GM12878 (cell line): Measurements from ENCODE around the gene DHX57. TPM values are rescaled to one million over a fixed set of nuclear protein-coding genes. Genes with fewer than 3 reads are reported as not detected.
A peak's percentile ranks its signal among the peaks of the same experiment; 100 is the strongest.

Experiments
- ATF2 ChIP-seq: IDR thresholded peaks from 2 replicates; pipeline ENCODE4 v1.6.1; 2012; ENCODE audit warnings: low read length, inconsistent platforms
- BMI1 ChIP-seq: fragments of 450-650 bp; IDR thresholded peaks from 2 replicates; pipeline ENCODE4 v1.6.1; 2016; ENCODE audit warnings: mild to moderate bottlenecking, moderate library complexity, borderline replicate concordance
- CREM ChIP-seq: IDR thresholded peaks from 2 replicates; pipeline ENCODE4 v1.6.1; 2014; ENCODE audit warnings: antibody characterized with exemption, low read depth
- ETV6 ChIP-seq, 2 experiments: fragments of 450-650 bp in 1 of 2; IDR thresholded peaks in 1 of 2; conservative IDR thresholded peaks in 1 of 2; 2 replicates each; pipeline ENCODE4 v1.6.1; 2014; ENCODE audit warnings: antibody characterized with exemption in 1 of 2, borderline replicate concordance in 1 of 2, low read depth in 1 of 2, mild to moderate bottlenecking in 1 of 2, moderate library complexity in 1 of 2
- JUNB ChIP-seq: IDR thresholded peaks from 2 replicates; pipeline ENCODE4 v1.6.1; 2016; ENCODE audit warnings: antibody characterized with exemption, mild to moderate bottlenecking
- MEF2B ChIP-seq: fragments of 450-650 bp; IDR thresholded peaks from 2 replicates; pipeline ENCODE4 v1.6.1; 2018; ENCODE audit warnings: mild to moderate bottlenecking, moderate library complexity; ENCODE audit not compliant: partially characterized antibody, poor library complexity, severe bottlenecking
- MTA2 ChIP-seq: fragments of 450-650 bp; IDR thresholded peaks from 2 replicates; pipeline ENCODE4 v1.6.1; 2016; ENCODE audit warnings: low read depth, mild to moderate bottlenecking, moderate library complexity
- MTA3 ChIP-seq: IDR thresholded peaks from 2 replicates; pipeline ENCODE4 v1.6.1; 2012; ENCODE audit warnings: low read length, inconsistent platforms, borderline replicate concordance
- MXI1 ChIP-seq: fragments of 150-350 bp; IDR thresholded peaks from 2 replicates; pipeline ENCODE4 v1.6.1; 2011; ENCODE audit warnings: low read depth, mild to moderate bottlenecking, inconsistent platforms, low read length, improper control_type of control experiment
- NFXL1 ChIP-seq: fragments of 450-650 bp; IDR thresholded peaks from 2 replicates; pipeline ENCODE4 v1.6.1; 2017; ENCODE audit warnings: antibody characterized with exemption, mild to moderate bottlenecking, borderline replicate concordance
- NR2C1 ChIP-seq: fragments of 450-650 bp; IDR thresholded peaks from 2 replicates; pipeline ENCODE4 v1.6.1; 2017; ENCODE audit warnings: antibody characterized with exemption, mild to moderate bottlenecking, moderate library complexity
- NRF1 ChIP-seq: conservative IDR thresholded peaks from 2 replicates; pipeline ENCODE4 v1.6.1; 2011; ENCODE audit warnings: mild to moderate bottlenecking, low read depth, low read length, improper control_type of control experiment
- PAX5 ChIP-seq: IDR thresholded peaks from 2 replicates; pipeline ENCODE4 v1.6.1; 2011; ENCODE audit warnings: low read depth, low read length, borderline replicate concordance
- RUNX3 ChIP-seq: IDR thresholded peaks from 2 replicates; pipeline ENCODE4 v1.6.1; 2012; ENCODE audit warnings: low read length, inconsistent platforms
- SMAD1 ChIP-seq: fragments of 450-650 bp; IDR thresholded peaks from 2 replicates; pipeline ENCODE4 v1.6.1; 2018; ENCODE audit warnings: mild to moderate bottlenecking, low read depth; ENCODE audit not compliant: partially characterized antibody
- SMARCA5 ChIP-seq: fragments of 450-650 bp; IDR thresholded peaks from 2 replicates; pipeline ENCODE4 v1.6.1; 2017; ENCODE audit warnings: mild to moderate bottlenecking
- SPI1 ChIP-seq: IDR thresholded peaks from 2 replicates; pipeline ENCODE4 v1.6.1; 2011; ENCODE audit warnings: low read depth, mild to moderate bottlenecking, low read length, moderate library complexity, borderline replicate concordance; ENCODE audit not compliant: insufficient read depth
- TCF7 ChIP-seq: IDR thresholded peaks from 2 replicates; pipeline ENCODE4 v1.6.1; 2014; ENCODE audit warnings: antibody characterized with exemption, borderline replicate concordance
- polyA plus RNA-seq, 11 experiments: library from polyadenylated mRNA; depleted of rRNA in 4 of 11; unstranded in 6 of 11; stranded (reverse) in 5 of 11; fragments of >200 nt; fragmentation: Nextera tagmentation in 4 of 11; fragmentation: Illumina TruSeq in 1 of 11; extraction: Ambion mirVana in 4 of 11; extraction: Trizol in 1 of 11; gene quantifications; 1 replicate in 1 of 11; 2 replicates in 10 of 11; pipeline versions ENCODE4 v1.2.1 to v1.2.3, GENCODE V29; 2011 to 2016; ENCODE audit warnings: inconsistent platforms in 2 of 11, missing spikeins in 2 of 11, low read depth in 1 of 11
- total RNA-seq, 4 experiments: library from RNA; depleted of rRNA in 3 of 4; stranded (reverse); fragments of >200 nt in 3 of 4; fragmentation: Illumina TruSeq in 1 of 4; extraction: Trizol in 1 of 4; gene quantifications; 2 replicates each; pipeline versions ENCODE4 v1.2.1 to v1.2.3, GENCODE V29; 2013 to 2021
- TF ChIP-seq, protein P1 (sequence below): fragments of 150-350 bp; IDR thresholded peaks from 2 replicates; pipeline ENCODE4 v1.6.1; 2014; ENCODE audit warnings: mild to moderate bottlenecking, low read depth, low read length

Gene DHX57
- total and polyA plus RNA-seq, 10 of the 15 experiments (the other 5 are each of a cell fraction or from before 2014, with no cell fraction given), result 6.5 to 18.0 (median 15.8) TPM

GRCh38 chr2:38850045-38850444, 25.7 kb downstream of the DHX57 start (continued):
- no peak for TF ChIP-seq NFXL1
- no peak for TF ChIP-seq SMARCA5
- TF ChIP-seq MTA3, result no peak
- peak; percentile 75 for TF ChIP-seq SPI1
- TF ChIP-seq SMAD1, result no peak
- TF ChIP-seq MTA2, result no peak
- peak; percentile 51 for TF ChIP-seq MEF2B
- TF ChIP-seq TCF7, result no peak
- TF ChIP-seq NRF1, result no peak
- TF ChIP-seq BMI1, result no peak
- peak; percentile 26; the same call in 1 of the 2 replicates for TF ChIP-seq RUNX3
- TF ChIP-seq ETV6 (conservative IDR thresholded peaks at IDR 0.05 in 1 of 2, IDR thresholded peaks at IDR 0.05 in 1 of 2; ENCODE audit: borderline replicate concordance in 1 of 2, low read depth in 1 of 2), result no peak
- no peak for TF ChIP-seq MXI1
- TF ChIP-seq PAX5, result peak; percentile 41; the same call in 1 of the 2 replicates
- peak; percentile 45 for TF ChIP-seq JUNB
- TF ChIP-seq NR2C1, result no peak
- TF ChIP-seq, protein P1, sequence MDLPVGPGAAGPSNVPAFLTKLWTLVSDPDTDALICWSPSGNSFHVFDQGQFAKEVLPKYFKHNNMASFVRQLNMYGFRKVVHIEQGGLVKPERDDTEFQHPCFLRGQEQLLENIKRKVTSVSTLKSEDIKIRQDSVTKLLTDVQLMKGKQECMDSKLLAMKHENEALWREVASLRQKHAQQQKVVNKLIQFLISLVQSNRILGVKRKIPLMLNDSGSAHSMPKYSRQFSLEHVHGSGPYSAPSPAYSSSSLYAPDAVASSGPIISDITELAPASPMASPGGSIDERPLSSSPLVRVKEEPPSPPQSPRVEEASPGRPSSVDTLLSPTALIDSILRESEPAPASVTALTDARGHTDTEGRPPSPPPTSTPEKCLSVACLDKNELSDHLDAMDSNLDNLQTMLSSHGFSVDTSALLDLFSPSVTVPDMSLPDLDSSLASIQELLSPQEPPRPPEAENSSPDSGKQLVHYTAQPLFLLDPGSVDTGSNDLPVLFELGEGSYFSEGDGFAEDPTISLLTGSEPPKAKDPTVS, result no peak
- TF ChIP-seq CREM, result 0 out of 2 replicates have a peak, but pooled peaks have one; percentile 15
- peak; percentile 28; the same call in 1 of the 2 replicates for TF ChIP-seq ATF2
